GM21515 (cell line): Measurements from ENCODE around the gene PIP5K1B.

Experiments used
- ATAC-seq: cut with Tn5 transposase; IDR thresholded peaks from one replicate; pipeline ENCODE4 v1.9.1; 2021; ENCODE audit not compliant: unreplicated experiment

PIP5K1B gene

GRCh38 chr9:68804911-68805889 lies 100.2 kb downstream of the PIP5K1B start:
- ATAC-seq = no peak

GRCh38 chr9:68805890-68806517 lies 101.0 kb downstream of the PIP5K1B start:
- no peak for ATAC-seq

DNA sequence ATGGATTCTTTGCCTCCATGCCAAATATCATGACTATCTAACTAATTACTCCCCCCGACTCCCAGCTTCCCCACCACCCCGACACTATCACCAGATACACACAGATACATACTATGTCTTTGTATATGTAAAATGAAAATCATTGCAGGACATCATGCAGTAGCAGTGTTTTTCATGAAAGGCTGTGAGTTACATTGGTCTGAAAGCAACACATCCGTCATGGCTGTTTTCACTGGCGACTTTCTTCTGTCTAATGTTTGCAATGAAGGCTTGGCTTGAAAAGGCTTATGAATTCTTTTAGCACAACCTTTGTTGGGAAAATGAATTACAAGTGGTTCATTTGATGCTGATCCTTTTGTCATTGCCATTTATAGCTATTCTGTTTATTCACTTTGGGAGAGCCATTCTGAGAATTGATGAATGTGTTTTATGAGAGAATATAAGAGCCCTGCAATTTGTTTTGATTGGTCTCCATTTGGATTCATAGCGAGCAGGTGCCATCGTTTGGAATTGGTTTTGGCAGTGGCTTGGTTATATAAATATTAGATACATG lies 103.4 kb downstream of the PIP5K1B start:
- ATAC-seq = no peak

GRCh38 chr9:68817079-68817875 lies 112.2 kb downstream of the PIP5K1B start:
- ATAC-seq = no peak

- no peak for ATAC-seq
Observed at GRCh38 chr9:68819065-68819464, 114.0 kb downstream of the PIP5K1B start.

DNA sequence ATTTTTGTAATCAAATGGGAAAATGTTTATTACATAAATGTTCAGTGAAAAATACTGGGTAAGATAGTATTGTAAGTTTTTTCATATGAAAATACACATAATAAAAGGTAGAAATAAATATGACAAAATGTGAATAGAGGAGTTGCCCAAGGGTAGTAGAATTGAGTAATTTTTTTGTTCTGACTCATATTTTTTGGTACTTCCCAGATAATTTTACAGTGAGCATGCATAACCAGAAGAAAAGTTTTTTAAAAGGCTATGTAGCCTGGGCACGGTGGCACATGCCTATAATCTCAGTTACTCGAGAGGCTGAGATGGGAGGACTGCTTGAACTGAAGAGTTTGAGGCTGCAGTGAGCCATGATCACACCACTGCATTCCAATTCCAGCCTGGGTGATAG lies 116.9 kb downstream of the PIP5K1B start:
- no peak for ATAC-seq

DNA sequence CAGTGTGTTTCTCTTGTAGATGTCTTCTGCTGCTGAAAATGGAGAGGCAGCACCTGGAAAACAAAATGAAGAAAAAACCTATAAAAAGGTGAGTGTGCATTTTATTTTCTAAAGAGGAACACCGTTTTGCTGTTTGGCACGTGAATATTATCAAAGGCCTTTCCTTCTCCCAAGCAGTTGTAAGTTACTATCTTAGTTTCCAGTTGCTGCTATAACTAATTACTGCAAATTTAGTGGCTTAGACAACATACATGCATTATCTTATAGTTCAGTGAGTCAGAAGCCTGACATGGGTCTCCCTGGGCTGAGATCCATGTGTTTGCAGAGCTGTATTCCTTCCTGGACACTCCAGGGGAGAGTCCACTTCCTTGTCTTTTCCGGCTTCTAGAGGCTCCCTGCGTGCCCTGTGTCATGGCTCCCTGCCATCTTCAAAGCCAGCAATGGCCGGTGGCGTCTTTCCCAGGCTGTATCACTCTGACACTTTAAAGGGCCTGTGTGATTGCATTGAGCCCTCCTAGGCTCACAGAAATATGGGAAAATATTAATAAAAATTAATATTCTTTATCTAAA lies 117.6 kb downstream of the PIP5K1B start:
- ATAC-seq = no peak

- ATAC-seq = no peak
Observed at GRCh38 chr9:68825762-68826472, 120.9 kb downstream of the PIP5K1B start.

DNA sequence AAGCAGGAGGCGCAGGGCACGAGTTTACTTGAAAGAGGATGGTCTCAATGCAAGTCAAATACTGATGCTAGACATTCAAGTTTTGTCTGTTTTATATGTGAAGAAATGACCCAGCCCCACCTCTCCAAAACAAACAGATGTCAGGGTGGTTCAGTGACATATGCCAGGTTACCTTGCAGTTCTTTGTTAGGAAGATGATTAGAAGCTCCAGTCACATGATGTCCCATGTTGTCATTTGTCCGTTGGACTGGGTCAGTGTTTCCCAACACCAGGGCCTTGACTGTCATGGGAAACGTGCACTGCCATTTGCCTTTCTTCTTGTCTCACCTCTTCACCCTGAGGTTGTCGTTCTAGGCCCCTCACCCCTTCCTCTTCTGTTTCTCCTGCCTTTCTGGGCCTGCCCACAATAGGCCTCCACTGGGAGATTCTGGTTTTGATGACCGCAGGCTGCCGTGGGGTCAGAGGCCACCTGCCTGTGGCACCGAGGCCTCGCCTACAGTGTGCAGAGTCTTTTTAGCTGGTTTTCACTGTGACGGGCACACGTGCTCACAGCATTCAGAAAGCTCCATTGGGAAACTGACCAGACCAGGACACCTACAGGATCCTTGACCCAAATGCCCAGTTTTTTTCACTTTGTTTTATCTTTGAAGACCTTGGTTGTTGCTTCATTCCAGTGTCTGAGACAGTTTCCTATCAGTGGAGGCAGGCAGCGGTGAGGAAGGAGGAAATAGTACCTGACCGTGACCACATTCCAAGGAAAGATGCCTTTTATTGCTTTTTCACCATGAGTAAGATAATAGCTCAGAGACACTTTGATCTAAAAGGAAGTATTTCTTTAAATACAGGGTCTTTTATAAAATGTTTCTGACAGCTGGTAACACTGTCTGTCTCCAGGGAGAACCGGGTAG lies 123.1 kb downstream of the PIP5K1B start:
- no peak for ATAC-seq

- ATAC-seq = no peak
Observed at GRCh38 chr9:68832101-68832500, 127.1 kb downstream of the PIP5K1B start.

DNA sequence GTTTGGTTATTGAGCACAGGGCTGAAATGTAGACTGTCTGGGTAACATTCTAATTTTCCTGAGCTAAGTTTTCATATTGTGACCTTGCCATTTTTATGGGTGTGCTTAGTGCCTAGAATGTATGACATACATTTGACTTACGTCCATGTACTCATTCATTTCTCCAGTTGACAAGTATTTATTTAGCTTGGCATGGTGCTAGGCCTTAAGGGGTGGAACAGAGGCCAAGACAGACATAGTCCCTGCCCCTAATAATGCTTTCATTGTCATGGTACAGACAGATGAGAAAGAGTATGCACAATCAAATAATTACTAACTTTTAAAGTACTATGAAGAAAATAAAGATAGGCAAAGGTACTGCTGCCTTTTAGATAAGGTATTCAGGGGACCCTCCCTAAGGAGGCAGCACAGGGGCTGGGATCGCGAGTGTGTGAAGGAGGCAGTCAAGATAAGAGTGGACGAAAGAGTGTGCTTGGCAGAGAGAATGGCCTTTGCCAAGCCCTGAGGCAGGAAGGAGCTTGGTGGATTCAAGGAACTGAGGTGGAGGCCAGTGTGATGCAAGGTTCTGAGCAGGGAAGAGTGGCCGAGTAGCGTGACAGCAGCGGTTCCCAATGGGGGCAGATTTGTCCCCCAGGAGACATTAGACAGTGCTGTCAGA lies 128.0 kb downstream of the PIP5K1B start:
- no peak for ATAC-seq

GRCh38 chr9:68834931-68835520 lies 130.0 kb downstream of the PIP5K1B start:
- ATAC-seq = no peak

DNA sequence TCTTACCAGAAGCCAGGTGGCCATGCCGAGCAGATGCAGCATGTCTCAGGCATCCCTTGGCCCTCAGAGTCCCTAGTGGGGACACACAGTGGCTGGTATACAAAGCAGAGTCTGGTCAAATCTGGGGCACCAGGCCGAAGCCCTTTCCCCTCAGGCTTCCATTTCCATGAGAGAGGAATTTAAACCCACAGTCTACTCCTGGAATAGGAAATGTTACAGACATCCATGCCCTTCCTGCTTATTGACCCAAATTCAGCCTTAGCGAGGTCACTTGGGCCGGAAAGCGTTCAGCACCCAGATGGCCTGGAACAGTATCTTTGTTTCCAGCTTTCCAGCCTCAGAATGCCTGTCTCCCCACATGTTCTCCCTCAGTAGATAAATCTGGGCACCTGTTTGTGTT lies 131.7 kb downstream of the PIP5K1B start:
- ATAC-seq = no peak

GRCh38 chr9:68838245-68838644 lies 133.2 kb downstream of the PIP5K1B start:
- no peak for ATAC-seq

DNA sequence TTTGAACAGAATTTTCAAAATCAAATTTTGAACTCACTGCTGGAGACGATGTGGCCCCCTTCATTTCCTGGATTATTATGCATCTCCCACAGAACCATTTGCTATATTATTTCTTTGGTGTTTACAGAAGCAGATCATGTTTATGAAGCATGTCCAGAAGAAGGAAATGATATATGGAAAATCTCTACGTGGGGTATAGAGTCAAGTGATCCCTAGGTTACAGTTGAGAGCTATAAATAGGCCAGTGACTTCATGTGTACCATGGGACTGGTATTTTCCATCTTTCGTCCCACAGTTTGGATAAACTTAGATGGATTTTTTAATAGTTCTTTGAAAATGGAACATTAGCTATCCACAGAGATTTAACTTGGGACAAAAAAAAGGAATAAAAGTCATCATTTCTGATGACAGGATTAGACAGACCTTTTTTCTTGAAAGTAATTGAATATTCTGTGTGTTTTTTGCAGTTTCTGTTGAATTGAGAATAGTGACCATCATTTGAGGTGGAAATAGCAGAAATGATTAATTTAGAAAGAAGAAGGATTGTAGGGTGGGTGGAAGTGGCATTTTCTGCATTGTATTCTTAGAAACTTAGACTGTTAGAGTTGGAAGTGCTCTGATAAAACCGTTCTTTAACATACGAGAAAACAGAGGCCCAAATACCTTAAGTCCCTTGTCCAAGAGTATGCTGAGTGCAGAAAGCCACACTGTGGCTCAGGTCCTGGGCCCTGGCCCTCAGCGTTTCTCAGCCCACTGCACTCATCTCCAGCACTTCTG lies 136.4 kb downstream of the PIP5K1B start:
- no peak for ATAC-seq

DNA sequence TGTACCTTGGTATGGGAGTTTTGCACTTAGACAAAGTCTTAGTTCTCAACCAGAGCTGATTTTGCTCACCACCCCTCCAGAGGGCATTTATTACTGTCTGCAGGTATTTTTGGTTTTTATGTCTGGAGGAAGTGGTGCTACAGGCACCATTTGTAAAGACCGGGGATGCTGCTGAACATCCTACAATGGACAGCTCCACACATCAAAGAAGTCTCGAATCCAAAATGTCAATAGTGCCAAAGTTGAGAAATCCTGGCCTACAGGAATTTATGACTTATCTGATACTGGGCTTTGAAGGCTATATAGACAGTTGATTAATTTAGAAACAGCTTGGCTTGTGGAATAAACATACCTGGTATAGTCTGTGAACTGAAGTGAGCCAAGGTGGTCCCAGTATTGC lies 137.5 kb downstream of the PIP5K1B start:
- ATAC-seq = no peak

DNA sequence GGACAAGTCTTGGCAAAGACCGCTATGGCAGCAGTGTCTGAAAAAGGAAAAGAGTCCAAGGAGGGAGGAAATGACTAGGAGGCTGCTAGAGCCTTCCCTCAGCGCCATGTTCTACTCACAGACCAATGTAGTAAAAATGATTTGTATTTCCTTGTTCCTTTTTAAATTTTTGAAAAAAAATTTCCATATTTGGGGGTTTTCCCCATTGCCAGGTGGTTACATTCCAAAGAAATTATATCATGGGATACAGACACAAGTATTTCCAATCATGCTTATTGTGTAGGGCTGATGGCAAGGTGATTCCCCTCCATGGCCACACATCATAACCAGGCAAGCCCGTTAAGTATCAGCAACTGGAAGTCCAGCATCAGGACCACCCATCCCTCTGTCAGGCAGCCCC lies 138.2 kb downstream of the PIP5K1B start:
- ATAC-seq = no peak

- ATAC-seq = no peak
Observed at GRCh38 chr9:68844157-68844556, 139.1 kb downstream of the PIP5K1B start.
